HEK293 (cell line): ENCODE measurements around the gene STRBP.
A peak's percentile ranks its signal among the peaks of the same experiment; 100 is the strongest.

Experiments
- CTCF ChIA-PET: fragments of 350-600 bp; formaldehyde crosslinking; extraction: SDS; loops from one replicate; lab custom pipeline; 2021; ENCODE audit warnings: antibody characterized with exemption; lab: Yijun Ruan, JAX
- POLR2A ChIA-PET: fragments of 300-600 bp; formaldehyde crosslinking; extraction: SDS; loops from one replicate; lab custom pipeline; 2020; ENCODE audit warnings: antibody characterized with exemption, inconsistent platforms; lab: Yijun Ruan, JAX
- H3K27ac ChIP-seq: fragments of 200-500 bp; sonication (Bioruptor generic); 2 replicates; pipeline ENCODE4 v1.5.1; 2014; ENCODE audit warnings: low read depth, low read length, control low read depth, inconsistent platforms; ENCODE audit errors: extremely low read depth
- H3K36me3 ChIP-seq, 2 experiments: fragments of 200-500 bp in 1 of 2; sonication (Bioruptor generic) in 1 of 2; 1 replicate in 1 of 2; 2 replicates in 1 of 2; pipeline ENCODE4 v1.5.1; 2014 to 2017; ENCODE audit warnings: inconsistent platforms in 2 of 2, low read length in 2 of 2; ENCODE audit not compliant: control insufficient read depth in 2 of 2, insufficient read depth in 1 of 2
- H3K4me1 ChIP-seq: fragments of 200-500 bp; sonication (Bioruptor generic); 2 replicates; pipeline ENCODE4 v1.5.1; 2014; ENCODE audit warnings: mild to moderate bottlenecking, low read length, inconsistent platforms; ENCODE audit not compliant: control insufficient read depth, insufficient read depth
- H3K4me3 ChIP-seq: 2 replicates; pipeline ENCODE4 v1.5.1; 2011; ENCODE audit warnings: low read depth, mild to moderate bottlenecking, control low read depth, low read length, moderate library complexity
- H3K9me3 ChIP-seq: fragments of 200-500 bp; sonication (Bioruptor generic); 2 replicates; pipeline ENCODE4 v1.5.1; 2014; ENCODE audit warnings: low read depth, low read length, inconsistent platforms; ENCODE audit not compliant: control insufficient read depth, insufficient read depth
- EGR2 ChIP-seq: fragments of 450-650 bp; formaldehyde crosslinking; IDR thresholded peaks from 2 replicates; pipeline ENCODE4 v1.5.1; 2016; ENCODE audit warnings: low read depth, missing biosample characterization, missing genetic modification characterization
- KLF10 ChIP-seq: fragments of 450-650 bp; IDR thresholded peaks from 2 replicates; pipeline ENCODE4 v1.5.1; 2018; ENCODE audit warnings: missing biosample characterization, mild to moderate bottlenecking, missing genetic modification characterization
- PRDM1 ChIP-seq: fragments of 450-650 bp; formaldehyde crosslinking; IDR thresholded peaks from 2 replicates; pipeline ENCODE4; 2016; ENCODE audit warnings: missing biosample characterization, missing genetic modification characterization
- TSHZ1 ChIP-seq: fragments of 450-650 bp; formaldehyde crosslinking; IDR thresholded peaks from 2 replicates; pipeline ENCODE4 v1.5.1; 2016; ENCODE audit warnings: missing biosample characterization, missing genetic modification characterization, borderline replicate concordance
- WT1 ChIP-seq: fragments of 450-650 bp; formaldehyde crosslinking; IDR thresholded peaks from 2 replicates; pipeline ENCODE4 v1.5.1; 2016; ENCODE audit warnings: missing biosample characterization, missing genetic modification characterization
- ZNF16 ChIP-seq: fragments of 450-650 bp; formaldehyde crosslinking; IDR thresholded peaks from 2 replicates; pipeline ENCODE4 v1.5.1; 2016; ENCODE audit warnings: low read depth, missing biosample characterization, missing genetic modification characterization
- ZNF211 ChIP-seq: fragments of 450-650 bp; formaldehyde crosslinking; IDR thresholded peaks from 2 replicates; pipeline ENCODE4 v1.5.1; 2016; ENCODE audit warnings: low read depth, missing biosample characterization, missing genetic modification characterization
- ZNF221 ChIP-seq: fragments of 450-650 bp; formaldehyde crosslinking; IDR thresholded peaks from 2 replicates; pipeline ENCODE4 v1.5.1; 2017; ENCODE audit warnings: missing biosample characterization, missing genetic modification characterization, borderline replicate concordance
- ZNF473 ChIP-seq: fragments of 450-650 bp; formaldehyde crosslinking; IDR thresholded peaks from 2 replicates; pipeline ENCODE4 v1.5.1; 2017; ENCODE audit warnings: missing biosample characterization, missing genetic modification characterization
- ZNF549 ChIP-seq: fragments of 450-650 bp; IDR thresholded peaks from 2 replicates; pipeline ENCODE4 v1.5.1; 2018; ENCODE audit warnings: missing biosample characterization, missing genetic modification characterization, mild to moderate bottlenecking, inconsistent platforms, moderate library complexity
- TF ChIP-seq, protein P1 (sequence below): fragments of 450-650 bp; formaldehyde crosslinking; IDR thresholded peaks from 2 replicates; pipeline ENCODE4 v1.5.1; 2016; ENCODE audit warnings: missing biosample characterization, missing genetic modification characterization
- TF ChIP-seq, protein P2 (sequence below): fragments of 450-650 bp; formaldehyde crosslinking; IDR thresholded peaks from 2 replicates; pipeline ENCODE4 v1.5.1; 2016; ENCODE audit warnings: missing biosample characterization, missing genetic modification characterization
- TF ChIP-seq, protein P3 (sequence below): fragments of 450-650 bp; formaldehyde crosslinking; IDR thresholded peaks from 2 replicates; pipeline ENCODE4 v1.5.1; 2016; ENCODE audit warnings: missing biosample characterization, missing genetic modification characterization

The STRBP gene

DNA sequence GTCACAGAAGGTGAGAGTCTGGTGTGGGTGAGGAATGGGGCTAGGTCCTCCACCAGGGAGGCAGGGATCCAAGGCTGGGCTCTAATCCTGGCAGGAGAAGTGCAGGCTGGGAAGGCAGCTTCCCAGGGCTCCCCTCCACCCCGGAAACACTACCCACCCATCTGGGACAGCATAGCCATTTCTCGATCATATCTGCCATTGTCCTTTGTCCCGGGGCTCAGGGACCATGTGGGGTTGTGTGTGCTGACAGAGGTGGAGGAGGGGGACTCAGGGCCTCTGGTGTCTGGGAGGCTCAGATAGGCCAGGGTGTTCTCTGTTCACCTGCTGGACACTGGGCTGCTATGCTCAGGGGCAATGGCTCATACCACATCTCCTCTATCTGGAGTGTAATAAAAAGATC, 32.2 kb upstream of the STRBP start:
- Histone ChIP-seq H3K27ac (no peak overlapping the region), H3K4me1 (no peaks in the 10 kb centered on the region), H3K36me3 (no peaks in the 10 kb centered on the region)
- CTCF ChIA-PET: interaction anchor here (0.6 kb wide), 1 partner anchor 198 kb away, joined by 3 read pairs; no protein-coding TSS in a partner anchor
- TF ChIP-seq ZNF221 (no peak), ZNF211 (tag by site-specific recombination) (no peak), ZNF549 (no peak), TSHZ1 (tag by site-specific recombination) (no peak), WT1 (tag by site-specific recombination) (no peak)
- TF ChIP-seq, all 188 proteins: peak for 0
- no peak overlapping the region for H3K4me3 ChIP-seq
- POLR2A ChIA-PET: no interaction called here
- H3K9me3 ChIP-seq: no peaks in the 10 kb centered on the region

DNA sequence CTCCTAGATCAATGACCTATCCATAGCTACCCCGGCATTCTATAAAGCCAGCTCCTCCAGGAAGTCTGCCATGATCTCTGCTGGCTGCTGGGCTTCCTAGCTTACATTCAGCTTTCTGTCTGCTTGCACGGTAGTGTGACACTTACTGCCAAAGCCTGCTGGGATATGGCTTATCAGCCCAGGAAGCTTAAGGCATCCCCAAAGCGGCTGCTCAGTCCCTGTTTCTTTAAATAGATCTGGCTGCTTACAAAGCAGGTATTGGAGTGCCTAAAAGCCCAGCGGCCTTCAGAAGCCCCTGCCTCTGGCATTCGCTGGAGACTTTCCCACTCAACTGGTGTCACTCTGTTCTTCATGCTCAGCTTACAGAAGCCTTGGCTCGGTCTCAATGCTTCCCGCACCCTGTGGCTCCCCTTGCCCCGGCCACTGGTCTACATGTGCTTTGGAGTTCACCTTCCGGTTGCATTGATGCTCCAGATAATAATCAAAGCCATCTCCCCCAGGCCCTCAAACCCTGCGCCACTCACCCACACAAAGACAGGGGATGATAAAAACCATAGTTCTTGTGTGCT, 31.3 kb upstream of the STRBP start:
- no peak overlapping the region for H3K4me3 ChIP-seq
- no peaks in the 10 kb centered on the region for H3K4me1 ChIP-seq
- H3K36me3 ChIP-seq: no peaks in the 10 kb centered on the region
- POLR2A ChIA-PET: no interaction called here
- H3K9me3 ChIP-seq: no peaks in the 10 kb centered on the region
- TF ChIP-seq EGR2 (tag by site-specific recombination) (no peak), WT1 (tag by site-specific recombination) (no peak), PRDM1 (tag by site-specific recombination) (no peak), KLF10 (no peak)
- TF ChIP-seq, all 188 proteins: peak for 0
- no peak overlapping the region for H3K27ac ChIP-seq
- CTCF ChIA-PET: interaction anchor here (0.6 to 0.7 kb wide), 2 partner anchors 198 to 271 kb away, joined by 3 read pairs; no protein-coding TSS in a partner anchor

DNA sequence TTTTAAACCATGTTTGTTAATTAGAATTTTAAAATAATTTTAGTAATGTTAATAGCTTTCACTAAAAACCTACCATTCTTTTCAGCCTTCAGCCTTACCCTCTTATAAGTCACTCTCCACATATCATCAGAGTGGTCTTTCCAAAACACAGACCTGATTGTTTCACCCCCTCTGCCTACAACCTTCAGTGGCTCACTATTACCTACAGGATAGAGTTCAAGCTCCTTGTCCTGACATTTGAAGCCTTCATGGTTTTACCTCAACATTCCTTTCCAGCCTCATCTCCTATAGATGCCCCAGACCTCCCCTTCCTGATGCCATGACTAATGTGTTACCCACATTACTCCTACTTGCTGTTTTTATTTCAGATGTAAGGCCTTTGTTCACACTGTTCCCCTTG, 27.8 kb upstream of the STRBP start:
- TF ChIP-seq, protein P1, sequence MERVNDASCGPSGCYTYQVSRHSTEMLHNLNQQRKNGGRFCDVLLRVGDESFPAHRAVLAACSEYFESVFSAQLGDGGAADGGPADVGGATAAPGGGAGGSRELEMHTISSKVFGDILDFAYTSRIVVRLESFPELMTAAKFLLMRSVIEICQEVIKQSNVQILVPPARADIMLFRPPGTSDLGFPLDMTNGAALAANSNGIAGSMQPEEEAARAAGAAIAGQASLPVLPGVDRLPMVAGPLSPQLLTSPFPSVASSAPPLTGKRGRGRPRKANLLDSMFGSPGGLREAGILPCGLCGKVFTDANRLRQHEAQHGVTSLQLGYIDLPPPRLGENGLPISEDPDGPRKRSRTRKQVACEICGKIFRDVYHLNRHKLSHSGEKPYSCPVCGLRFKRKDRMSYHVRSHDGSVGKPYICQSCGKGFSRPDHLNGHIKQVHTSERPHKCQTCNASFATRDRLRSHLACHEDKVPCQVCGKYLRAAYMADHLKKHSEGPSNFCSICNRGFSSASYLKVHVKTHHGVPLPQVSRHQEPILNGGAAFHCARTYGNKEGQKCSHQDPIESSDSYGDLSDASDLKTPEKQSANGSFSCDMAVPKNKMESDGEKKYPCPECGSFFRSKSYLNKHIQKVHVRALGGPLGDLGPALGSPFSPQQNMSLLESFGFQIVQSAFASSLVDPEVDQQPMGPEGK: no peak
- peak; percentile 92 for TF ChIP-seq ZNF16
- no peak overlapping the region for H3K4me3 ChIP-seq
- ChIA-PET POLR2A (no interaction called here), CTCF (interaction anchor here (0.7 to 1.7 kb wide), 3 partner anchors 53 to 744 kb away, joined by 3 to 8 read pairs (median 3); no protein-coding TSS in a partner anchor)
- H3K4me1 ChIP-seq: no peaks in the 10 kb centered on the region
- H3K27ac ChIP-seq: no peak overlapping the region
- H3K9me3 ChIP-seq: no peaks in the 10 kb centered on the region
- no peaks in the 10 kb centered on the region for H3K36me3 ChIP-seq

GRCh38 chr9:123291736-123292135, 23.4 kb upstream of the STRBP start:
- Histone ChIP-seq H3K9me3 (no peaks in the 10 kb centered on the region), H3K36me3 (no peaks in the 10 kb centered on the region), H3K4me1 (no peaks in the 10 kb centered on the region), H3K27ac (no peak overlapping the region), H3K4me3 (no peak overlapping the region)
- ChIA-PET POLR2A (interaction anchor here (0.6 kb wide), 1 partner anchor 58 kb away, joined by 4 read pairs; no protein-coding TSS in a partner anchor), CTCF (interaction anchor here (1.7 kb wide), 1 partner anchor 58 kb away, joined by 4 read pairs; no protein-coding TSS in a partner anchor)
- TF ChIP-seq, protein P2, sequence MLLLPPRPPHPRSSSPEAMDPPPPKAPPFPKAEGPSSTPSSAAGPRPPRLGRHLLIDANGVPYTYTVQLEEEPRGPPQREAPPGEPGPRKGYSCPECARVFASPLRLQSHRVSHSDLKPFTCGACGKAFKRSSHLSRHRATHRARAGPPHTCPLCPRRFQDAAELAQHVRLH (tag by site-specific recombination): 0 out of 2 replicates have a peak, but pooled peaks have one; percentile 55
- TF ChIP-seq ZNF473 (tag by site-specific recombination): no peak
- TF ChIP-seq, protein P3, sequence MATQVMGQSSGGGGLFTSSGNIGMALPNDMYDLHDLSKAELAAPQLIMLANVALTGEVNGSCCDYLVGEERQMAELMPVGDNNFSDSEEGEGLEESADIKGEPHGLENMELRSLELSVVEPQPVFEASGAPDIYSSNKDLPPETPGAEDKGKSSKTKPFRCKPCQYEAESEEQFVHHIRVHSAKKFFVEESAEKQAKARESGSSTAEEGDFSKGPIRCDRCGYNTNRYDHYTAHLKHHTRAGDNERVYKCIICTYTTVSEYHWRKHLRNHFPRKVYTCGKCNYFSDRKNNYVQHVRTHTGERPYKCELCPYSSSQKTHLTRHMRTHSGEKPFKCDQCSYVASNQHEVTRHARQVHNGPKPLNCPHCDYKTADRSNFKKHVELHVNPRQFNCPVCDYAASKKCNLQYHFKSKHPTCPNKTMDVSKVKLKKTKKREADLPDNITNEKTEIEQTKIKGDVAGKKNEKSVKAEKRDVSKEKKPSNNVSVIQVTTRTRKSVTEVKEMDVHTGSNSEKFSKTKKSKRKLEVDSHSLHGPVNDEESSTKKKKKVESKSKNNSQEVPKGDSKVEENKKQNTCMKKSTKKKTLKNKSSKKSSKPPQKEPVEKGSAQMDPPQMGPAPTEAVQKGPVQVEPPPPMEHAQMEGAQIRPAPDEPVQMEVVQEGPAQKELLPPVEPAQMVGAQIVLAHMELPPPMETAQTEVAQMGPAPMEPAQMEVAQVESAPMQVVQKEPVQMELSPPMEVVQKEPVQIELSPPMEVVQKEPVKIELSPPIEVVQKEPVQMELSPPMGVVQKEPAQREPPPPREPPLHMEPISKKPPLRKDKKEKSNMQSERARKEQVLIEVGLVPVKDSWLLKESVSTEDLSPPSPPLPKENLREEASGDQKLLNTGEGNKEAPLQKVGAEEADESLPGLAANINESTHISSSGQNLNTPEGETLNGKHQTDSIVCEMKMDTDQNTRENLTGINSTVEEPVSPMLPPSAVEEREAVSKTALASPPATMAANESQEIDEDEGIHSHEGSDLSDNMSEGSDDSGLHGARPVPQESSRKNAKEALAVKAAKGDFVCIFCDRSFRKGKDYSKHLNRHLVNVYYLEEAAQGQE (tag by site-specific recombination): peak; percentile 95
